Fibroblast of villous mesenchyme (primary cell): ENCODE data around the gene CNOT6. TPM values are rescaled to one million over a fixed set of nuclear protein-coding genes. Genes with fewer than 3 reads are reported as not detected.
"Not testable (repeated sequence)": the region's sequence is repeated elsewhere in the genome, so short reads cannot be mapped to it uniquely, and the experiment has no call there.

ENCODE experiments used
- DNase-seq: peaks from one replicate; pipeline ENCODE4 v3.0.0-alpha.2; 2010; ENCODE audit warnings: low read depth
- H3K4me3 ChIP-seq: 2 replicates; pipeline ENCODE4 v1.5.1; 2011; ENCODE audit warnings: low read depth, mild to moderate bottlenecking, low read length
- total RNA-seq: library from RNA; depleted of rRNA; stranded (reverse); fragments of >200 nt; gene quantifications from 2 replicates; pipeline ENCODE4 v1.2.3, GENCODE V29; 2012
- TF ChIP-seq, protein P1 (sequence below): IDR thresholded peaks from 2 replicates; pipeline ENCODE4 v1.5.1; 2012; ENCODE audit warnings: low read depth, mild to moderate bottlenecking, low read length; ENCODE audit not compliant: insufficient read depth

Gene CNOT6
- total RNA-seq, 1 donor, result 16.4 TPM

DNA sequence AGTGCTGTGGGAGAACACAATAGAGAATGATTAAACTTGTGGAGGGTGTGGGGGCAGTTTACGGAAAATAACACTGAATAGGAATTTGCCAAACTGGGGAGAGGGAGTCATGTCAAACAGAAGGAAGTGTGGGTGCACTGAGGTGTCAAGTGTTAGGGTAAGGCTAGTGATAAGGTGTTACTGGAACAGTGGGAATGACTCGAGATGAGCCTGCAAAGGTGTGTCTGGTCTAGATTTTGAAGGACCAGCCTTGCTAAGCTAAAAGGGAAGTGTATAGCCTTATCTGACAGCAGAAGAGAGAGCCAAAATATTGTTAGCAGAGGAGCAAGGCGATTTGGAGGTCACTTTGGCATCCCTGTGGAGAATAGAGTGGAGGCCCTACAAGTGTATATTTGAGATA lies 4.2 kb downstream of the CNOT6 start:
- DNase-seq, result no peak
- TF ChIP-seq, protein P1, sequence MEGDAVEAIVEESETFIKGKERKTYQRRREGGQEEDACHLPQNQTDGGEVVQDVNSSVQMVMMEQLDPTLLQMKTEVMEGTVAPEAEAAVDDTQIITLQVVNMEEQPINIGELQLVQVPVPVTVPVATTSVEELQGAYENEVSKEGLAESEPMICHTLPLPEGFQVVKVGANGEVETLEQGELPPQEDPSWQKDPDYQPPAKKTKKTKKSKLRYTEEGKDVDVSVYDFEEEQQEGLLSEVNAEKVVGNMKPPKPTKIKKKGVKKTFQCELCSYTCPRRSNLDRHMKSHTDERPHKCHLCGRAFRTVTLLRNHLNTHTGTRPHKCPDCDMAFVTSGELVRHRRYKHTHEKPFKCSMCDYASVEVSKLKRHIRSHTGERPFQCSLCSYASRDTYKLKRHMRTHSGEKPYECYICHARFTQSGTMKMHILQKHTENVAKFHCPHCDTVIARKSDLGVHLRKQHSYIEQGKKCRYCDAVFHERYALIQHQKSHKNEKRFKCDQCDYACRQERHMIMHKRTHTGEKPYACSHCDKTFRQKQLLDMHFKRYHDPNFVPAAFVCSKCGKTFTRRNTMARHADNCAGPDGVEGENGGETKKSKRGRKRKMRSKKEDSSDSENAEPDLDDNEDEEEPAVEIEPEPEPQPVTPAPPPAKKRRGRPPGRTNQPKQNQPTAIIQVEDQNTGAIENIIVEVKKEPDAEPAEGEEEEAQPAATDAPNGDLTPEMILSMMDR, result no peak
- H3K4me3 ChIP-seq, result no peak overlapping the region

DNA sequence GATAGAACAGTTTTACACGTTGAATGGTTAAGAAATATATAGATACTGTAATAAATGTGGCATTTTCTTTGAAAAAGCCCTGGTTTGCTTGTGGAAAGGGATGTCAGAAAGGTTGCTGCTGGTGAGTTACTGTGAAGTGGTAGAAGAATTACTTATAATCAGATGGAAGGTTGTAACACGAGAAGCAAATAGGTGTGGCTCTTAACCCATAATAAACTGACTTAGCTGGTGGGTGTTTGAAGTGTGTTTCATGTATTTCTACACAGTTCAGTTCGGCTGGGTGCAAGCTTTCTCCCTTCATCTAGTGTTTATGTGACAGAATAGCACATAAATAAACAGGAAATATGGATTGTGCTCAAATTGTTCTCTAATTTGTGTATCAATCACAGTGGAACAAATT lies 5.5 kb downstream of the CNOT6 start:
- H3K4me3 ChIP-seq, result no peak overlapping the region
- peak; percentile 25 for DNase-seq
- TF ChIP-seq, protein P1, result no peak

DNA sequence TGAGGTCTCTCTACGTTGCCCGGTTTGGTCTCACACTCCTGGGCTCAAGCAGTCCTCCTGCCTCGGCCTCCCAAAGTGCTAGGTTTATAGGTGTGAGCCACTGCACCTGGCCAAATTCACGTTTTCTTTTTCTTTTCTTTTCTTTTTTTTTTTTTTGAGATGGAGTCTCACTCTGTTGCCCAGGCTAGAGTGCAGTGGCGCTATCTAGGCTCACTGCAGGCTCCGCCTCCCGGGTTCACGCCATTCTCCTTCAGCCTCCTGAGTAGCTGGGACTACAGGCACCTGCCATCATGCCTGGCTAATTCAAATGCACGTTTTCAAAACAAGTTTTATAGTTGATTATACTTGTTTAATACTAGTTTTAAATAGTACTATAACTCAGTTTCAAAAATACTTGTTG lies 6.1 kb downstream of the CNOT6 start:
- not testable (repeated sequence) for DNase-seq, H3K4me3 ChIP-seq

DNA sequence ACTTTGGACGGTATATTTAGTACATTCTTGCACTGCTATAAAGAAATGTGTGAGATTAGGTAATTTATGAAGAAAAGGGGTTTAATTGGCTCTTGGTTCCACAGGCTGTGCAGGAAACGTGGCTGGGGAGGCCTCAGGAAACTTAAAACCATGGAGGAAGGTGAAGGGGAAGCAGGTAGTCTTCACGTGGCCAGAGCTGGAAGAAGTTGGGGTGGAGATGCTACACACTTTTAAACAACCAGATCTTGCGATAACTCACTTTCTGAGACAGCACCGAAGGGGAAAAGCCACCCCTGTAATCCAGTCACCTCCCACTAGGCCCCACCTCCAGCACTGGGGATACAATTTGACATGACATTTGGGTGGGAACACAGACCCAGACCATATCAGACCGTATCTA lies 13.5 kb downstream of the CNOT6 start:
- TF ChIP-seq, protein P1, result no peak
- H3K4me3 ChIP-seq, result no peak overlapping the region

DNA sequence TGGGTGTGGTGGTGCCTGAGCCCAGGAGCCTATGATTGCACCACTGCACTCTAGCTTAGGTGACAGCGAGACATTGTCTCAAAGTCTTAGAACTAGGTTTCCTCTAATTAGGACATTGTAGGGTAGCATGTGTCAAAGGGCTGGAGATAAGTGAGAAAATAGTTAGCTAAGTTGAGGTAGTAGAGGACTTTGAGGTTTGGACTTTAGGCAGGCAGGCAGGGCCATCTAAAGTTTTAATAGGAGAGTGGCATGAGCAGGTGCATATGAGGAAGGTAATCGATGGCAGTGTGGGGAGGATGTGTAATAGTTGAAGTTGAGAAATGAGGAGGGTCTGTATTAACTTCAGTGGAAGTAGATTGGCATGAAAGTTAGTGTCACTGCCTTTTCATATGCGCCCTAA lies 21.1 kb downstream of the CNOT6 start:
- DNase-seq, result no peak
- H3K4me3 ChIP-seq, result no peak overlapping the region
- TF ChIP-seq, protein P1, result no peak

More for the DNA sequence above, 13.5 kb downstream of the CNOT6 start:
- DNase-seq, result no peak

DNA sequence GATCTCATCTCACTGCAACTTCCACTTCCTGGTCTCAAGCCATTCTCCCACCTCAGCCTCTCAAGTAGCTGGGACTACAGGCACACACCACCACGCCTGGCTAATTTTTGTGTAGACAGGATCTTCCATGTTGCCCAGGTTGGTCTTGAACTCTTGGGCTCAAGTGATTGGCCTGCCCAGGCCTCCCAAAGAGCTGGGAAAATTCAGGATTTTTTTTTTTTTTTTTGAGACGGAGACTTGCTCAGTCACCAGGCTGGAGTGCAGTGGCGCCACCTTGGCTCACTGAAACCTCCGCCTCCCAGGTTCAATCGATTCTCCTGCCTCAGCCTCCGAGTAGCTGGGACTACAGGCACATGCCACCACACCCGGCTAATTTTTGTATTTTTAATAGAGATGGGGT lies 21.8 kb downstream of the CNOT6 start:
- not testable (repeated sequence) for DNase-seq, H3K4me3 ChIP-seq

DNA sequence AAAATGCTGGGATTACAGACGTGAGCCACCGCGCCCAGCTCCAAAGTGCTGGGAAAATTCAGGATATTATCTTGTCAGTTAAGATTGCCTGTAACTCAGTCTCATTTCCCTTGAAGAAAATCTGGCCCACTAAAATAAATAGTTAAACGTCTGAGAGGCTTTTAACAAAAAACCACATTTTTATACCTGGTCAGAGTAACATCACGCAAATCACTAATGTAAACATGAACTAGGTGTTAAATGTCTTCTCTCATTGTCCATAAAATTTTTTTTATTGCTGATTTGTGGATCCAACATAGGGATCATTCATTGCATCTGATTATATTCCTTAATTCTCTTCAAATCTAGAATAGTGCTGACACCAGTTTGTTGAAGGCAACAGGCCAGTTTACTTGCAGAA lies 22.3 kb downstream of the CNOT6 start:
- TF ChIP-seq, protein P1, result no peak
- no peak for DNase-seq
- no peak overlapping the region for H3K4me3 ChIP-seq

DNA sequence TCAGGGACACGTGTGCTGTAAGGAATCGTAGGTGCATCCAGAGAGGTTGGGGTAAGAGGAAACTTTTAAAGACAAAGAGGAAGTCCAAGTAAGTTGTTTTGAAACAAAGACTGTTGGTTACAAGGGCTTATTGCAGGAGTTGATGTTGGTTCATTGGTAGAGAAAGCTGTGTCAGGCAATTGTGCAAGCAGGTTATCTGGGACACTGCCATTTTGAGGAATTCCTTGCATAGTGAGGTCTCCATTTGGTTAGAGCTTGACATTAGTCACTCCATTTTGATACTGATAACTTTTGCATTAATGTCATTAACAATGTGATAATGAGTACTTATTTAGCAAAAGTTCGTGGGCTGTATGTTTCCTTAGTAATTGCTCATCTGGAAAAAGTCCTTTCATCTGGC lies 24.9 kb downstream of the CNOT6 start:
- DNase-seq, result peak; percentile 17
- H3K4me3 ChIP-seq, result no peak overlapping the region
- TF ChIP-seq, protein P1, result no peak
